IPS-NIHi7 (cell line): ENCODE measurements around the gene TMIGD3.

Experiments
- DNase-seq: peaks from one replicate; pipeline ENCODE4 v3.0.0; 2012; ENCODE audit warnings: mixed read lengths; ENCODE audit errors: extremely low spot score

The TMIGD3 gene

GRCh38 chr1:111507411-111508201 is 4.2 kb upstream of the TMIGD3 start:
- peak; percentile 78 for DNase-seq

GRCh38 chr1:111506561-111506960 is 3.1 kb upstream of the TMIGD3 start:
- DNase-seq = no peak

GRCh38 chr1:111505641-111506119 is 2.2 kb upstream of the TMIGD3 start:
- DNase-seq = no peak

GRCh38 chr1:111504097-111504496 is 664 bp upstream of the TMIGD3 start:
- DNase-seq = no peak

- no peak for DNase-seq
These were observed 1.8 kb downstream of the TMIGD3 start for GRCh38 chr1:111501645-111502044.

GRCh38 chr1:111499026-111499785 is 4.2 kb downstream of the TMIGD3 start:
- DNase-seq = no peak

GRCh38 chr1:111497592-111497991 is 5.8 kb downstream of the TMIGD3 start:
- DNase-seq = no peak

- no peak for DNase-seq
These were observed 7.0 kb downstream of the TMIGD3 start for GRCh38 chr1:111496398-111496797.

- DNase-seq = no peak
These were observed 12.4 kb downstream of the TMIGD3 start for GRCh38 chr1:111491070-111491469.

GRCh38 chr1:111490220-111490619 is 13.2 kb downstream of the TMIGD3 start:
- DNase-seq = no peak

- DNase-seq = no peak
These were observed 13.8 kb downstream of the TMIGD3 start for GRCh38 chr1:111489604-111490003.

- DNase-seq = no peak
These were observed 14.8 kb downstream of the TMIGD3 start for GRCh38 chr1:111488669-111489068.

GRCh38 chr1:111487133-111487532 is 16.3 kb downstream of the TMIGD3 start:
- no peak for DNase-seq

- DNase-seq = no peak
These were observed 17.0 kb downstream of the TMIGD3 start for GRCh38 chr1:111486431-111486830.

GRCh38 chr1:111484391-111485026 is 18.9 kb downstream of the TMIGD3 start:
- no peak for DNase-seq

GRCh38 chr1:111483876-111484275 is 19.6 kb downstream of the TMIGD3 start:
- DNase-seq = no peak

- DNase-seq = no peak
These were observed 20.3 kb downstream of the TMIGD3 start for GRCh38 chr1:111483166-111483565.

- peak; percentile 92 for DNase-seq
These were observed 21.8 kb downstream of the TMIGD3 start for GRCh38 chr1:111481387-111482221.

- DNase-seq = no peak
These were observed 22.8 kb downstream of the TMIGD3 start for GRCh38 chr1:111480674-111481073.

- no peak for DNase-seq
These were observed 26.6 kb downstream of the TMIGD3 start for GRCh38 chr1:111476761-111477309.

- no peak for DNase-seq
These were observed 27.2 kb downstream of the TMIGD3 start for GRCh38 chr1:111476214-111476613.
